ENCODE results near the gene SEPTIN10. TPM values are rescaled to one million over a fixed set of nuclear protein-coding genes. Genes with fewer than 3 reads are reported as not detected.

Gene SEPTIN10
- total RNA-seq, 3 donors from 2014 or later: 93.5 to 116 (median 100) TPM

GRCh38 chr2:109601783-109602182, 12.0 kb downstream of the SEPTIN10 start:
- H3K4me1 ChIP-seq: no peaks in the 10 kb centered on the region

GRCh38 chr2:109597283-109597682, 16.5 kb downstream of the SEPTIN10 start:
- no peak overlapping the region for H3K4me3 ChIP-seq
- no peaks in the 10 kb centered on the region for H3K36me3 ChIP-seq
- H3K27me3 ChIP-seq: no peaks in the 10 kb centered on the region
- TF ChIP-seq POLR2A (IDR thresholded peaks at IDR 0.05): no peak
- no peak for TF ChIP-seq POLR2AphosphoS5 (IDR thresholded peaks at IDR 0.05)
- TF ChIP-seq CTCF (IDR thresholded peaks at IDR 0.05): no peak
- no peak for DNase-seq (ENCODE audit: low spot score in 2 of 2)
- no peak overlapping the region for H3K27ac ChIP-seq
- no peaks in the 10 kb centered on the region for H3K9me3 ChIP-seq
- intact Hi-C loops (cut with DNase I; ENCODE audit: low total_unique reads): no loop called here
- H3K4me1 ChIP-seq: no peaks in the 10 kb centered on the region

More at GRCh38 chr2:109601783-109602182, 12.0 kb downstream of the SEPTIN10 start:
- Histone ChIP-seq H3K36me3 (no peaks in the 10 kb centered on the region), H3K27me3 (no peaks in the 10 kb centered on the region), H3K9me3 (no peaks in the 10 kb centered on the region), H3K27ac (no peak overlapping the region), H3K4me3 (no peak overlapping the region)
- no peak for TF ChIP-seq CTCF (IDR thresholded peaks at IDR 0.05)
- TF ChIP-seq POLR2A (IDR thresholded peaks at IDR 0.05): no peak
- TF ChIP-seq POLR2AphosphoS5 (IDR thresholded peaks at IDR 0.05): no peak
- no peak for DNase-seq (ENCODE audit: low spot score in 2 of 2)
- intact Hi-C loops (cut with DNase I; ENCODE audit: low total_unique reads): no loop called here

- intact Hi-C loops (cut with DNase I; ENCODE audit: low total_unique reads): no loop called here
- Histone ChIP-seq H3K36me3 (no peaks in the 10 kb centered on the region), H3K4me3 (no peak overlapping the region), H3K4me1 (no peaks in the 10 kb centered on the region), H3K27me3 (no peaks in the 10 kb centered on the region), H3K9me3 (no peaks in the 10 kb centered on the region), H3K27ac (no peak overlapping the region)
- DNase-seq (ENCODE audit: low spot score in 2 of 2): no peak
- no peak for TF ChIP-seq CTCF (IDR thresholded peaks at IDR 0.05)
- no peak for TF ChIP-seq POLR2A (IDR thresholded peaks at IDR 0.05)
- TF ChIP-seq POLR2AphosphoS5 (IDR thresholded peaks at IDR 0.05): no peak
These were observed 18.1 kb downstream of the SEPTIN10 start for GRCh38 chr2:109595644-109596043.

- TF ChIP-seq POLR2A (IDR thresholded peaks at IDR 0.05) (no peak), CTCF (IDR thresholded peaks at IDR 0.05) (no peak), POLR2AphosphoS5 (IDR thresholded peaks at IDR 0.05) (no peak)
- DNase-seq (ENCODE audit: low spot score in 2 of 2): no peak
- H3K4me1 ChIP-seq: no peaks in the 10 kb centered on the region
- H3K27me3 ChIP-seq: no peaks in the 10 kb centered on the region
- no peak overlapping the region for H3K4me3 ChIP-seq
- H3K9me3 ChIP-seq: no peaks in the 10 kb centered on the region
- H3K27ac ChIP-seq: no peak overlapping the region
- intact Hi-C loops (cut with DNase I; ENCODE audit: low total_unique reads): no loop called here
- H3K36me3 ChIP-seq: no peaks in the 10 kb centered on the region
These were observed 19.4 kb downstream of the SEPTIN10 start for GRCh38 chr2:109594246-109594885.

GRCh38 chr2:109592905-109593304, 20.9 kb downstream of the SEPTIN10 start:
- no peak for DNase-seq (ENCODE audit: low spot score in 2 of 2)
- Histone ChIP-seq H3K27ac (no peak overlapping the region), H3K36me3 (no peaks in the 10 kb centered on the region), H3K9me3 (no peaks in the 10 kb centered on the region), H3K4me1 (no peaks in the 10 kb centered on the region), H3K4me3 (no peak overlapping the region), H3K27me3 (no peaks in the 10 kb centered on the region)
- TF ChIP-seq CTCF (IDR thresholded peaks at IDR 0.05): no peak
- intact Hi-C loops (cut with DNase I; ENCODE audit: low total_unique reads): no loop called here
